ENCODE measurements around the gene COG5.
"Not testable (repeated sequence)": the region's sequence is repeated elsewhere in the genome, so short reads cannot be mapped to it uniquely, and the experiment has no call there.

The COG5 gene

GRCh38 chr7:107544848-107545591 is 18.7 kb downstream of the COG5 start:
- Histone ChIP-seq H3K36me3 (peaks cover 22% of the 10 kb centered on the region), H3K27me3 (no peaks in the 10 kb centered on the region), H3K9me3 (no peaks in the 10 kb centered on the region), H3K4me3 (ENCODE audit: low read depth in 1 of 2, low read length in 1 of 2) (no peak overlapping the region), H3K4me1 (ENCODE audit: control insufficient read depth in 1 of 2, insufficient read depth in 1 of 2, low read depth in 1 of 2, low read length in 1 of 2) (no peaks in the 10 kb centered on the region), H3K27ac (no peak overlapping the region)
- TF ChIP-seq CTCF (IDR thresholded peaks at IDR 0.05) = no peak

- H3K4me1 ChIP-seq (ENCODE audit: control insufficient read depth in 1 of 2, insufficient read depth in 1 of 2, low read depth in 1 of 2, low read length in 1 of 2) = no peaks in the 10 kb centered on the region
- TF ChIP-seq CTCF (IDR thresholded peaks at IDR 0.05) = no peak
- peaks cover 22% of the 10 kb centered on the region for H3K36me3 ChIP-seq
- no peak overlapping the region for H3K27ac ChIP-seq
- H3K27me3 ChIP-seq = no peaks in the 10 kb centered on the region
- no peaks in the 10 kb centered on the region for H3K9me3 ChIP-seq
- no peak overlapping the region for H3K4me3 ChIP-seq (ENCODE audit: low read depth in 1 of 2, low read length in 1 of 2)
Measured at GRCh38 chr7:107543338-107543993, 20.3 kb downstream of the COG5 start.

DNA sequence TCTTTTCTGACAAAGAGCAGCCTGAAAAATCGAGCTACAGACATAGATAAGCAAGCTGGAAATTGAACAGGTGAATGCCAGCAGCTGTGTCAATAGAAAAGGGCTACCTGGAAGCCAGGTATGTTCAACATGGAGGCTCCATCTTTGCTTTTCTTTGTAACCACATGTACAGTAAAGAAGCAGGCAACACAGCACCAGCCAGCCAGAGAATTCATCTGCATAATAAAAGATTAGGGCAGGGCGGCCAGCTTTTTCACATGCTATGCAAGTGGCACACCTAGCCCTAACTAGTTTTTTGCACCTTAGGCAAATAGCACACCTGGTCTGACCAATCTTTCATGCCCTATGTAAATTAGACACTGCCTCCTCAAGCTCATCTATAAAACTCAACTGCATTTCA is 25.7 kb downstream of the COG5 start:
- Histone ChIP-seq H3K27me3 (no peaks in the 10 kb centered on the region), H3K9me3 (no peaks in the 10 kb centered on the region), H3K4me1 (ENCODE audit: control insufficient read depth in 1 of 2, insufficient read depth in 1 of 2, low read depth in 1 of 2, low read length in 1 of 2) (no peaks in the 10 kb centered on the region), H3K27ac (no peak overlapping the region), H3K36me3 (peaks cover 3% of the 10 kb centered on the region), H3K4me3 (ENCODE audit: low read depth in 1 of 2, low read length in 1 of 2) (no peak overlapping the region)
- TF ChIP-seq CTCF (IDR thresholded peaks at IDR 0.05) = no peak

DNA sequence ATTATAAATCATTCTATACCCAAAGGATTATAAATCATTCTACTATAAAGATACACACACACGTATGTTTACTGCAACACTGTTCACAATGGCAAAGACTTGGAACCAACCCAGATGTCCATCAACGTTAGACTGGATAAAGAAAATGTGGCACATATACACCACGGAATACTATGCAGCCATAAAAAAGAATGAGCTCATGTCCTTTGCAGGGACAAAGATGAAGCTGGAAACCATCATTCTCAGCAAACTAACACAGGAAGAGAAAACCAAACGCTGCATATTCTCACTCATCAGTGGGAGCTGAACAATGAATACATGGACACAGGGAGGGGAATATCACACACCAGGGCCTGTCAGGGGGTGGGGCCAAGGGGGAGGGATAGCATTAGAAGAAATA is 26.5 kb downstream of the COG5 start:
- not testable (repeated sequence) for H3K27ac ChIP-seq; H3K4me3 ChIP-seq (ENCODE audit: low read depth in 1 of 2, low read length in 1 of 2); H3K9me3 ChIP-seq; H3K27me3 ChIP-seq; H3K4me1 ChIP-seq (ENCODE audit: control insufficient read depth in 1 of 2, insufficient read depth in 1 of 2, low read depth in 1 of 2, low read length in 1 of 2); H3K36me3 ChIP-seq

DNA sequence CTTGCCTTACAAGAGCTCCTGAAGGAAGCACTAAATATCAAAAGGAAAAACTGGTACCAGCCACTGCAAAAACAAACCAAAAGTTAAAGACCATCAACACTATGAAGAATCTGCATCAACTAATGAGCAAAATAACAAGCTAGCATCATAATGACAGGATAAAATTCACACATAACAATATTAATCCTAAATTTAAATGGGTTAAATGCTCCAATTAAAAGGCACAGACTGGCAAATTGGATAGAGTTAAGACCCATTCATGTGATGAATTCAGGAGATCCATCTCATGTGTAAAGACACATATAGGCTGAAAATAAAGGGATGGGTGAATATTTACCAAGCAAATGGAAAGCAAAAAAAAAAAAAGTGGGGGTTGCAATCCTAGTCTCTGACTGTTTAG is 29.6 kb downstream of the COG5 start:
- Histone ChIP-seq H3K4me3 (ENCODE audit: low read depth in 1 of 2, low read length in 1 of 2) (no peak overlapping the region), H3K9me3 (no peaks in the 10 kb centered on the region), H3K36me3 (peaks cover 9% of the 10 kb centered on the region), H3K27ac (no peak overlapping the region), H3K4me1 (ENCODE audit: control insufficient read depth in 1 of 2, insufficient read depth in 1 of 2, low read depth in 1 of 2, low read length in 1 of 2) (no peaks in the 10 kb centered on the region), H3K27me3 (no peaks in the 10 kb centered on the region)
- TF ChIP-seq CTCF (IDR thresholded peaks at IDR 0.05) = no peak

DNA sequence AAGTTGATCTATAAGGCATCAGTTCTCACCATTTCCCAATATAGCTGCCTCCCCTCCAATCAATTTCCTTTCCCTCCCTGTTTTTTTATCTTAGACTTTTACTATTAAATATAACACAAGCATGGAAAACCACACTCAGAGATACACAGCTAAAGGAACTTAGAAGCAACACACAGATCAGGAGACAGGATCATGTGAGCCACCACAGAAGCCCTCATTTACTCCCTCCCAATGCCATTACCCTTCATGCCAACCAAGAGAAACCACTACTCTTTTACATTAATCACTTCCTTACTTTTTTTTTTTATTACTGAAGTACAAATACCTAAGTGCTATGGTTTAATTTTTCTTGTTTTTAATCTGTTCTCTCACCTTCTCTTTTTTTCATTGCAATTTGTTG is 33.0 kb downstream of the COG5 start:
- H3K27me3 ChIP-seq = no peaks in the 10 kb centered on the region
- peaks cover 12% of the 10 kb centered on the region for H3K36me3 ChIP-seq
- TF ChIP-seq CTCF (IDR thresholded peaks at IDR 0.05) = no peak
- no peak overlapping the region for H3K27ac ChIP-seq
- no peak overlapping the region for H3K4me3 ChIP-seq (ENCODE audit: low read depth in 1 of 2, low read length in 1 of 2)
- H3K4me1 ChIP-seq (ENCODE audit: control insufficient read depth in 1 of 2, insufficient read depth in 1 of 2, low read depth in 1 of 2, low read length in 1 of 2) = no peaks in the 10 kb centered on the region
- no peaks in the 10 kb centered on the region for H3K9me3 ChIP-seq

Measured in neutrophil (primary cell).